ENCODE results near the gene CER1. TPM values are rescaled to one million over a fixed set of nuclear protein-coding genes. Genes with fewer than 3 reads are reported as not detected.

Gene CER1
- total and polyA plus RNA-seq, 2 donors (not counting 3 experiments of a cell fraction or from before 2014, with no cell fraction given): 0.06 TPM; not detected in 1

GRCh38 chr9:14677872-14678271, 44.7 kb downstream of the CER1 start:
- no peaks in the 10 kb centered on the region for H3K27me3 ChIP-seq (ENCODE audit: control insufficient read depth in 2 of 2, insufficient read depth in 2 of 2, low read length in 2 of 2)
- TF ChIP-seq JUN (IDR thresholded peaks at IDR 0.05; ENCODE audit: borderline replicate concordance, insufficient read depth, insufficient read length, low read depth) (no peak), POLR2AphosphoS5 (IDR thresholded peaks at IDR 0.05; ENCODE audit: insufficient read depth, low read depth, low read length) (no peak), POLR2A (IDR thresholded peaks at IDR 0.05; ENCODE audit: low read depth, low read length) (no peak), EZH2 (IDR thresholded peaks at IDR 0.05; ENCODE audit: borderline replicate concordance, low read depth, low read length, severe bottlenecking) (no peak), MYC (IDR thresholded peaks at IDR 0.05; ENCODE audit: low read depth, low read length) (no peak), GATA2 (IDR thresholded peaks at IDR 0.05; ENCODE audit: insufficient read depth, insufficient read length, low read depth, low read length) (no peak), MAX (IDR thresholded peaks at IDR 0.05; ENCODE audit: insufficient read depth, insufficient read length) (no peak), FOS (IDR thresholded peaks at IDR 0.05; ENCODE audit: borderline replicate concordance, insufficient read depth, low read length) (no peak)
- TF ChIP-seq, protein P1, sequence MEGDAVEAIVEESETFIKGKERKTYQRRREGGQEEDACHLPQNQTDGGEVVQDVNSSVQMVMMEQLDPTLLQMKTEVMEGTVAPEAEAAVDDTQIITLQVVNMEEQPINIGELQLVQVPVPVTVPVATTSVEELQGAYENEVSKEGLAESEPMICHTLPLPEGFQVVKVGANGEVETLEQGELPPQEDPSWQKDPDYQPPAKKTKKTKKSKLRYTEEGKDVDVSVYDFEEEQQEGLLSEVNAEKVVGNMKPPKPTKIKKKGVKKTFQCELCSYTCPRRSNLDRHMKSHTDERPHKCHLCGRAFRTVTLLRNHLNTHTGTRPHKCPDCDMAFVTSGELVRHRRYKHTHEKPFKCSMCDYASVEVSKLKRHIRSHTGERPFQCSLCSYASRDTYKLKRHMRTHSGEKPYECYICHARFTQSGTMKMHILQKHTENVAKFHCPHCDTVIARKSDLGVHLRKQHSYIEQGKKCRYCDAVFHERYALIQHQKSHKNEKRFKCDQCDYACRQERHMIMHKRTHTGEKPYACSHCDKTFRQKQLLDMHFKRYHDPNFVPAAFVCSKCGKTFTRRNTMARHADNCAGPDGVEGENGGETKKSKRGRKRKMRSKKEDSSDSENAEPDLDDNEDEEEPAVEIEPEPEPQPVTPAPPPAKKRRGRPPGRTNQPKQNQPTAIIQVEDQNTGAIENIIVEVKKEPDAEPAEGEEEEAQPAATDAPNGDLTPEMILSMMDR (IDR thresholded peaks at IDR 0.05; ENCODE audit: extremely low read depth in 1 of 2, insufficient read depth in 1 of 2, low read depth in 1 of 2, low read length in 2 of 2): no peak
- no peak overlapping the region for H3K9ac ChIP-seq (replicated peaks; ENCODE audit: extremely low read depth, insufficient read depth, low read length)
- H3K27ac ChIP-seq (ENCODE audit: insufficient read depth, low read depth, low read length): no peak overlapping the region
- POLR2A ChIA-PET: no interaction called here
- H3K4me3 ChIP-seq (replicated peaks in 1 of 3; ENCODE audit: insufficient read depth in 1 of 3, low read depth in 1 of 3, low read length in 3 of 3): no peak overlapping the region
- H3K79me2 ChIP-seq (ENCODE audit: control insufficient read depth, insufficient read depth, low read length): peaks cover 63% of the 10 kb centered on the region
- FAIRE-seq: no peak
- CTCF ChIA-PET: interaction anchor here (1.8 kb wide), 1 partner anchor 17 kb away, joined by 7 read pairs; no protein-coding TSS in a partner anchor
- peaks cover 2 to 13% of the 10 kb centered on the region in 2 experiments for H3K36me3 ChIP-seq (ENCODE audit: control insufficient read depth in 2 of 2, extremely low read depth in 1 of 2, insufficient read depth in 2 of 2, low read length in 2 of 2)
- no peaks in the 10 kb centered on the region for H3K4me1 ChIP-seq (ENCODE audit: control insufficient read depth, extremely low read depth, insufficient read depth, low read length)
- no peaks in the 10 kb centered on the region for H3K9me3 ChIP-seq (replicated peaks; ENCODE audit: control insufficient read depth, insufficient read depth, low read length)
- no peaks in the 10 kb centered on the region for H4K20me1 ChIP-seq (replicated peaks; ENCODE audit: control insufficient read depth, extremely low read depth, insufficient read depth, low read length)
- no TSS peak for BruUV-seq (replicated peaks)
- dilution Hi-C loops (cut with MboI; ENCODE audit: extremely low pct_ligation_motif_present, low sequenced_read_pairs): no loop called here
- no peak overlapping the region for H2AFZ ChIP-seq (ENCODE audit: low read depth, low read length)
- intact Hi-C loops (cut with micrococcal nuclease): no loop called here
- no peak overlapping the region for H3K4me2 ChIP-seq (ENCODE audit: insufficient read depth, low read length)
- no peak for DNase-seq (ENCODE audit: low read depth, low spot score)
- H3K9me1 ChIP-seq (replicated peaks; ENCODE audit: control insufficient read depth, extremely low read depth, insufficient read depth, low read length): no peaks in the 10 kb centered on the region

All from endothelial cell of umbilical vein (primary cell).